Measurements from ENCODE around the gene MAMDC2.
"Not testable (repeated sequence)": the region's sequence is repeated elsewhere in the genome, so short reads cannot be mapped to it uniquely, and the experiment has no call there.

The MAMDC2 gene

GRCh38 chr9:70228118-70228517 lies 184.5 kb downstream of the MAMDC2 start:
- no peak for DNase-seq (ENCODE audit: low read depth)
- H3K4me3 ChIP-seq (ENCODE audit: low read depth, low read length) = no peak overlapping the region
- TF ChIP-seq MYC (IDR thresholded peaks at IDR 0.05; ENCODE audit: low read depth, low read length) (no peak), MAX (IDR thresholded peaks at IDR 0.05; ENCODE audit: low read depth, low read length) (no peak), POLR2A (IDR thresholded peaks at IDR 0.05; ENCODE audit: extremely low read depth, insufficient read length) (no peak), CTCF (IDR thresholded peaks at IDR 0.05; ENCODE audit: low read depth, low read length) (no peak)

- H3K4me3 ChIP-seq (ENCODE audit: low read depth, low read length) = no peak overlapping the region
- TF ChIP-seq MAX (IDR thresholded peaks at IDR 0.05; ENCODE audit: low read depth, low read length) (no peak), CTCF (IDR thresholded peaks at IDR 0.05; ENCODE audit: low read depth, low read length) (no peak), MYC (IDR thresholded peaks at IDR 0.05; ENCODE audit: low read depth, low read length) (no peak), POLR2A (IDR thresholded peaks at IDR 0.05; ENCODE audit: extremely low read depth, insufficient read length) (no peak)
- no peak for DNase-seq (ENCODE audit: low read depth)
Observed at GRCh38 chr9:70228611-70229010, 185.0 kb downstream of the MAMDC2 start.

- no peak for TF ChIP-seq CTCF (IDR thresholded peaks at IDR 0.05; ENCODE audit: low read depth, low read length)
- TF ChIP-seq MAX (IDR thresholded peaks at IDR 0.05; ENCODE audit: low read depth, low read length) = no peak
- no peak for TF ChIP-seq MYC (IDR thresholded peaks at IDR 0.05; ENCODE audit: low read depth, low read length)
- no peak for TF ChIP-seq POLR2A (IDR thresholded peaks at IDR 0.05; ENCODE audit: extremely low read depth, insufficient read length)
- no peak overlapping the region for H3K4me3 ChIP-seq (ENCODE audit: low read depth, low read length)
- DNase-seq (ENCODE audit: low read depth) = no peak
Observed at GRCh38 chr9:70229026-70229425, 185.4 kb downstream of the MAMDC2 start.

- H3K4me3 ChIP-seq (ENCODE audit: low read depth, low read length) = no peak overlapping the region
- no peak for TF ChIP-seq MAX (IDR thresholded peaks at IDR 0.05; ENCODE audit: low read depth, low read length)
- no peak for TF ChIP-seq CTCF (IDR thresholded peaks at IDR 0.05; ENCODE audit: low read depth, low read length)
- TF ChIP-seq MYC (IDR thresholded peaks at IDR 0.05; ENCODE audit: low read depth, low read length) = no peak
- no peak for TF ChIP-seq POLR2A (IDR thresholded peaks at IDR 0.05; ENCODE audit: extremely low read depth, insufficient read length)
- peak; percentile 3 for DNase-seq (ENCODE audit: low read depth)
Observed at GRCh38 chr9:70229579-70229978, 185.9 kb downstream of the MAMDC2 start.

GRCh38 chr9:70232476-70232875 lies 188.8 kb downstream of the MAMDC2 start:
- TF ChIP-seq MAX (IDR thresholded peaks at IDR 0.05; ENCODE audit: low read depth, low read length) (no peak), MYC (IDR thresholded peaks at IDR 0.05; ENCODE audit: low read depth, low read length) (no peak), POLR2A (IDR thresholded peaks at IDR 0.05; ENCODE audit: extremely low read depth, insufficient read length) (no peak), CTCF (IDR thresholded peaks at IDR 0.05; ENCODE audit: low read depth, low read length) (no peak)
- H3K4me3 ChIP-seq (ENCODE audit: low read depth, low read length) = no peak overlapping the region
- DNase-seq (ENCODE audit: low read depth) = no peak

- not testable (repeated sequence) for DNase-seq (ENCODE audit: low read depth); H3K4me3 ChIP-seq (ENCODE audit: low read depth, low read length)
Observed at GRCh38 chr9:70234208-70234607, 190.6 kb downstream of the MAMDC2 start.

- DNase-seq (ENCODE audit: low read depth); H3K4me3 ChIP-seq (ENCODE audit: low read depth, low read length): not testable (repeated sequence)
Observed at GRCh38 chr9:70245952-70246351, 202.3 kb downstream of the MAMDC2 start.

Data from NB4 (cell line).